Measurements from ENCODE around the gene HPS4. TPM values are rescaled to one million over a fixed set of nuclear protein-coding genes. Genes with fewer than 3 reads are reported as not detected.

The HPS4 gene
- total RNA-seq, 4 donors from 2014 or later: 22.8 to 74.3 (median 47.0) TPM

- DNase-seq: no peak
- Histone ChIP-seq H3K27ac (no peak overlapping the region), H3K9me3 (no peaks in the 10 kb centered on the region), H3K4me1 (no peaks in the 10 kb centered on the region), H3K27me3 (no peaks in the 10 kb centered on the region), H3K36me3 (no peaks in the 10 kb centered on the region), H3K4me3 (no peak overlapping the region)
- TF ChIP-seq CTCF (IDR thresholded peaks at IDR 0.05) (no peak), POLR2A (IDR thresholded peaks at IDR 0.05) (no peak)
These were observed 77.5 kb downstream of the HPS4 start for GRCh38 chr22:26406118-26406517.

- Histone ChIP-seq H3K4me3 (no peak overlapping the region), H3K9me3 (no peaks in the 10 kb centered on the region), H3K4me1 (no peaks in the 10 kb centered on the region), H3K36me3 (no peaks in the 10 kb centered on the region), H3K27ac (no peak overlapping the region), H3K27me3 (no peaks in the 10 kb centered on the region)
- TF ChIP-seq POLR2A (IDR thresholded peaks at IDR 0.05): no peak
- no peak for TF ChIP-seq CTCF (IDR thresholded peaks at IDR 0.05)
- DNase-seq: no peak
These were observed 78.6 kb downstream of the HPS4 start for GRCh38 chr22:26404851-26405421.

GRCh38 chr22:26401726-26402125 is 81.9 kb downstream of the HPS4 start:
- no peak for TF ChIP-seq POLR2A (IDR thresholded peaks at IDR 0.05)
- TF ChIP-seq CTCF (IDR thresholded peaks at IDR 0.05): no peak
- Histone ChIP-seq H3K4me1 (no peaks in the 10 kb centered on the region), H3K36me3 (no peaks in the 10 kb centered on the region), H3K27ac (no peak overlapping the region), H3K9me3 (no peaks in the 10 kb centered on the region), H3K4me3 (no peak overlapping the region), H3K27me3 (no peaks in the 10 kb centered on the region)
- DNase-seq: no peak

Other genes with a start within 250 kb of the HPS4 start
- 1 to 10 TPM in 3 of 4 donors, under 1 TPM in 1; 0.95 to 6.6 (median 1.4) TPM for gene ASPHD2, start 54.5 kb downstream of the HPS4 start, total RNA-seq
- gene SRRD, start 94 bp upstream of the HPS4 start, total RNA-seq: 10 to 100 TPM in 2 of 4 donors, 1 to 10 TPM in 2; 4.2 to 17.3 (median 10.1) TPM
- 10 to 100 TPM; 24.0 to 46.2 (median 30.8) TPM for gene TFIP11, start 28.7 kb upstream of the HPS4 start, total RNA-seq
- 10 to 100 TPM; 26.8 to 47.9 (median 38.5) TPM for gene TPST2, start 106.3 kb upstream of the HPS4 start, total RNA-seq
- gene CRYBB1, start 134.2 kb upstream of the HPS4 start, total RNA-seq: not detected
- not detected for gene CRYBA4, start 138.2 kb upstream of the HPS4 start, total RNA-seq
- gene MIAT, start 173.8 kb upstream of the HPS4 start, total RNA-seq: 10 to 100 TPM in 1 of 4 donors, 1 to 10 TPM in 3; 2.5 to 31.4 (median 5.9) TPM

Measured in Peyer's patch (tissue), 4 donors.